Trophoblast cell (in vitro differentiated cells and primary cell): ENCODE measurements around the gene ANKRD53.

Experiments
- DNase-seq, 2 donors: peaks; one replicate each; pipeline ENCODE4 v3.0.0-alpha.2; 2016
- H2AFZ ChIP-seq: 2 replicates; pipeline ENCODE4 v1.6.1; 2013; ENCODE audit warnings: low read length, moderate library complexity, mild to moderate bottlenecking; ENCODE audit not compliant: insufficient read depth, poor library complexity
- H2AK5ac ChIP-seq: 2 replicates; pipeline ENCODE4 v1.6.1; 2013; ENCODE audit warnings: mild to moderate bottlenecking, low read length
- H2BK120ac ChIP-seq: 2 replicates; pipeline ENCODE4 v1.6.1; 2013; ENCODE audit warnings: low read length, mild to moderate bottlenecking, moderate library complexity; ENCODE audit not compliant: insufficient read depth, poor library complexity
- H2BK12ac ChIP-seq: 2 replicates; pipeline ENCODE4 v1.6.1; 2013; ENCODE audit warnings: mild to moderate bottlenecking, low read length, moderate library complexity
- H2BK5ac ChIP-seq: 2 replicates; pipeline ENCODE4 v1.6.1; 2013; ENCODE audit warnings: low read length, low read depth, moderate library complexity, mild to moderate bottlenecking; ENCODE audit not compliant: poor library complexity
- H3K14ac ChIP-seq: 2 replicates; pipeline ENCODE4 v1.6.1; 2013; ENCODE audit warnings: mild to moderate bottlenecking, low read length
- H3K18ac ChIP-seq: 2 replicates; pipeline ENCODE4 v1.6.1; 2013; ENCODE audit warnings: mild to moderate bottlenecking, low read length
- H3K23ac ChIP-seq: 2 replicates; pipeline ENCODE4 v1.6.1; 2013; ENCODE audit warnings: low read length
- H3K27ac ChIP-seq: 2 replicates; pipeline ENCODE4 v1.5.1; 2013; ENCODE audit warnings: low read depth, mild to moderate bottlenecking, inconsistent platforms, low read length, moderate library complexity
- H3K27me3 ChIP-seq: 2 replicates; pipeline ENCODE4 v1.6.1; 2013; ENCODE audit warnings: inconsistent platforms, mild to moderate bottlenecking, low read length, moderate library complexity; ENCODE audit not compliant: insufficient read depth
- H3K36me3 ChIP-seq, 2 experiments: 1 replicate in 1 of 2; 2 replicates in 1 of 2; pipeline ENCODE4 v1.6.1; 2013; ENCODE audit warnings: low read length in 2 of 2, mild to moderate bottlenecking in 2 of 2, moderate library complexity in 1 of 2; ENCODE audit not compliant: insufficient read depth in 2 of 2, control insufficient read depth in 1 of 2
- H3K4ac ChIP-seq: 2 replicates; pipeline ENCODE4 v1.6.1; 2013; ENCODE audit warnings: low read depth, mild to moderate bottlenecking, low read length, moderate library complexity
- H3K4me1 ChIP-seq, 2 experiments: 1 replicate in 1 of 2; 2 replicates in 1 of 2; pipeline ENCODE4 v1.6.1; 2013; ENCODE audit warnings: low read length in 2 of 2, mild to moderate bottlenecking in 2 of 2, moderate library complexity in 1 of 2; ENCODE audit not compliant: insufficient read depth in 2 of 2, control insufficient read depth in 1 of 2
- H3K4me2 ChIP-seq: 2 replicates; pipeline ENCODE4 v1.6.1; 2013; ENCODE audit warnings: inconsistent platforms, mild to moderate bottlenecking, low read length, moderate library complexity
- H3K4me3 ChIP-seq: 2 replicates; pipeline ENCODE4 v1.5.1; 2013; ENCODE audit warnings: mild to moderate bottlenecking, low read depth, low read length, inconsistent platforms
- H3K79me1 ChIP-seq: one replicate; pipeline ENCODE4 v1.6.1; 2013; ENCODE audit warnings: low read length
- H3K79me2 ChIP-seq: 2 replicates; pipeline ENCODE4 v1.6.1; 2013; ENCODE audit warnings: low read length, mild to moderate bottlenecking; ENCODE audit not compliant: control insufficient read depth, insufficient read depth, poor library complexity
- H3K9ac ChIP-seq: 2 replicates; pipeline ENCODE4 v1.6.1; 2013; ENCODE audit warnings: mild to moderate bottlenecking, low read length
- H3K9me3 ChIP-seq: 2 replicates; pipeline ENCODE4 v1.6.1; 2013; ENCODE audit warnings: low read depth, mild to moderate bottlenecking, control low read depth, inconsistent platforms, low read length; ENCODE audit not compliant: insufficient read depth
- H4K12ac ChIP-seq: 2 replicates; pipeline ENCODE4 v1.6.1; 2013; ENCODE audit warnings: low read depth, mild to moderate bottlenecking, low read length, moderate library complexity
- H4K8ac ChIP-seq: 2 replicates; pipeline ENCODE4 v1.6.1; 2013; ENCODE audit warnings: low read depth, mild to moderate bottlenecking, low read length, moderate library complexity
- H4K91ac ChIP-seq: one replicate; pipeline ENCODE4 v1.6.1; 2013; ENCODE audit warnings: low read depth, mild to moderate bottlenecking, low read length, moderate library complexity
- WGBS: extraction: QIAGEN DNeasy Blood & Tissue Kit; methylation state at CpG from one replicate; pipeline ENCODE4 v1.1.7; 2013; ENCODE audit warnings: missing lambda C conversion rate; ENCODE audit not compliant: insufficient read length, insufficient coverage; ENCODE audit errors: extremely low coverage; 5-methylcytosine and 5-hydroxymethylcytosine counted together

The ANKRD53 gene

DNA sequence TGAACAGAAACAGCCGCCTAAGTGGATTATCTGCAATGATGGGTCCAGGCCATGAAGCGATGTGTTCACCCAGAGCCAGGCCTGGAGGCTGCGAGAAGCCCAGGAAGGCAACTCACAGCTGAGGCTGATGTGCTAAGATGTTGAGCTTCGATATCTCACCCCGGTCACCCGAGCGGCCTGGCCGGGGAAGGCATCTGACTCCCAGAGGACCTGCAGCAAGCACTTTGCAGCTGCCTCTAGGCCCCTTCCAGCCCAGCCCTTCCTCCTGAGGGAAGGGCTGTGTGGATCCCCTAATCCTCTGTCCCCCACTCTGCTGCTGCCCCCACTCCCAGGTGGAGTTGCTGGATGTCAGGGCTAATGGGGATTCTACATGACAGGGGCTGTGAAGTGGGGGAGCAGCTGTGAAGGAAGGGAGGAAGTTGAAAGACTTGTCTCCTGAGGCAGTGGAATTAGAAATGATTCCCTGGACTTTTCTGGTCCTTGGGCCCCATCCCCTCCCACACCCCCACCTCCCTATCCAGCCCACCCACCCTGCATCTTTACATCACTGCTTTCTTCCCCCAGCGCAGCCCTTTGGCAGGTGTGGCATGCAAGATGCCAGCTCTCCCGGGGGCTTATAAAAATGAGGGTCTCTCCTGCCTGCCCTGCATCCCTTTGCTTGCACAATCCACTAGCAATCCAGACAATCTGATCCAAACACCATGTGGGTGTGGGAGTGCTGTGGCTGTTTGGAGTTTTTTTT, 38.4 kb upstream of the ANKRD53 start:
- H2AFZ ChIP-seq: no peak overlapping the region
- no peak overlapping the region for H2BK120ac ChIP-seq
- no peak overlapping the region for H3K27ac ChIP-seq
- H2BK12ac ChIP-seq: no peak overlapping the region
- H3K14ac ChIP-seq: no peak overlapping the region
- H3K9me3 ChIP-seq: no peaks in the 10 kb centered on the region
- no peak overlapping the region for H4K12ac ChIP-seq
- no peak for DNase-seq
- no peaks in the 10 kb centered on the region for H3K36me3 ChIP-seq
- no peak overlapping the region for H3K18ac ChIP-seq
- H4K91ac ChIP-seq: no peak overlapping the region
- peaks cover 6 to 9% of the 10 kb centered on the region in 2 experiments for H3K4me1 ChIP-seq
- no peak overlapping the region for H4K8ac ChIP-seq
- no peak overlapping the region for H3K4ac ChIP-seq
- no peak overlapping the region for H3K4me2 ChIP-seq
- H3K23ac ChIP-seq: no peak overlapping the region
- H3K79me1 ChIP-seq: no peaks in the 10 kb centered on the region
- H3K9ac ChIP-seq: no peak overlapping the region
- H3K79me2 ChIP-seq: no peaks in the 10 kb centered on the region
- H2BK5ac ChIP-seq: no peak overlapping the region
- peaks cover 13% of the 10 kb centered on the region for H3K27me3 ChIP-seq
- H3K4me3 ChIP-seq: no peak overlapping the region
- no CpG with 5 or more reads among the region's 10 CpGs for WGBS
- H2AK5ac ChIP-seq: no peak overlapping the region

GRCh38 chr2:70941186-70941585, 37.2 kb upstream of the ANKRD53 start:
- H3K23ac ChIP-seq: no peak overlapping the region
- no peak overlapping the region for H3K18ac ChIP-seq
- no peak for DNase-seq
- no peak overlapping the region for H2BK120ac ChIP-seq
- H3K4me1 ChIP-seq: peaks cover 6 to 9% of the 10 kb centered on the region in 2 experiments
- no peaks in the 10 kb centered on the region for H3K36me3 ChIP-seq
- WGBS: no CpG with 5 or more reads among the region's 6 CpGs
- H3K4ac ChIP-seq: no peak overlapping the region
- H3K14ac ChIP-seq: no peak overlapping the region
- no peak overlapping the region for H3K9ac ChIP-seq
- H2BK5ac ChIP-seq: no peak overlapping the region
- no peak overlapping the region for H3K27ac ChIP-seq
- H3K9me3 ChIP-seq: no peaks in the 10 kb centered on the region
- H2BK12ac ChIP-seq: no peak overlapping the region
- no peak overlapping the region for H2AFZ ChIP-seq
- no peak overlapping the region for H4K91ac ChIP-seq
- no peak overlapping the region for H4K8ac ChIP-seq
- H3K27me3 ChIP-seq: peaks cover 13% of the 10 kb centered on the region
- H3K4me3 ChIP-seq: no peak overlapping the region
- no peak overlapping the region for H3K4me2 ChIP-seq
- no peaks in the 10 kb centered on the region for H3K79me2 ChIP-seq
- no peaks in the 10 kb centered on the region for H3K79me1 ChIP-seq
- no peak overlapping the region for H4K12ac ChIP-seq
- no peak overlapping the region for H2AK5ac ChIP-seq

DNA sequence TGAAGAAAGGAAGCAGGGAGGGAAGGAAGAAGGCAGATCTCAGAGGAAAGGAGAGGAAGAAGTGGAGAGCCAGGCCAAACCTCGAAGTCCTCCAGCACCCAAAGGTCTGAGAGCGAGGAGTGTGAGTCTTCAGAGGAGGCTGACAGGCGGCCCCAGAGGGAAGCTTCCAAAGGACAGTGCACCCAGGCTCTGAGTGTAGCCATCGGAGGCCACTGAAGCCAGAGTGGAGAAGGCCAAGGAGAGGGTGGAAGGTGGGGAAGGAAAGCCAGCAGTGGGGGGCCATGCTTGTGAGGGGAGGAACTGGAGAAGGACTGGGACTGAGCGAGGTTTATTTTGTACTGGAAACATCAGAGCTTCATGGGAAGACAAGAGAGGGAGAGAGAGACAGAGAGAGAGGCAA, 36.7 kb upstream of the ANKRD53 start:
- no CpG with 5 or more reads among the region's 5 CpGs for WGBS
- H3K23ac ChIP-seq: no peak overlapping the region
- no peaks in the 10 kb centered on the region for H3K9me3 ChIP-seq
- H3K36me3 ChIP-seq: no peaks in the 10 kb centered on the region
- no peak overlapping the region for H3K27ac ChIP-seq
- H3K4me2 ChIP-seq: no peak overlapping the region
- H3K27me3 ChIP-seq: peaks cover 13% of the 10 kb centered on the region
- H3K18ac ChIP-seq: no peak overlapping the region
- no peak overlapping the region for H2BK12ac ChIP-seq
- H3K14ac ChIP-seq: no peak overlapping the region
- no peaks in the 10 kb centered on the region for H3K79me1 ChIP-seq
- H3K79me2 ChIP-seq: no peaks in the 10 kb centered on the region
- H3K9ac ChIP-seq: no peak overlapping the region
- no peak overlapping the region for H3K4me3 ChIP-seq
- H2BK120ac ChIP-seq: no peak overlapping the region
- H2AK5ac ChIP-seq: no peak overlapping the region
- H2AFZ ChIP-seq: no peak overlapping the region
- H4K8ac ChIP-seq: no peak overlapping the region
- no peak overlapping the region for H4K91ac ChIP-seq
- H3K4me1 ChIP-seq: peaks cover 6 to 9% of the 10 kb centered on the region in 2 experiments
- H3K4ac ChIP-seq: no peak overlapping the region
- no peak for DNase-seq
- no peak overlapping the region for H4K12ac ChIP-seq
- no peak overlapping the region for H2BK5ac ChIP-seq

DNA sequence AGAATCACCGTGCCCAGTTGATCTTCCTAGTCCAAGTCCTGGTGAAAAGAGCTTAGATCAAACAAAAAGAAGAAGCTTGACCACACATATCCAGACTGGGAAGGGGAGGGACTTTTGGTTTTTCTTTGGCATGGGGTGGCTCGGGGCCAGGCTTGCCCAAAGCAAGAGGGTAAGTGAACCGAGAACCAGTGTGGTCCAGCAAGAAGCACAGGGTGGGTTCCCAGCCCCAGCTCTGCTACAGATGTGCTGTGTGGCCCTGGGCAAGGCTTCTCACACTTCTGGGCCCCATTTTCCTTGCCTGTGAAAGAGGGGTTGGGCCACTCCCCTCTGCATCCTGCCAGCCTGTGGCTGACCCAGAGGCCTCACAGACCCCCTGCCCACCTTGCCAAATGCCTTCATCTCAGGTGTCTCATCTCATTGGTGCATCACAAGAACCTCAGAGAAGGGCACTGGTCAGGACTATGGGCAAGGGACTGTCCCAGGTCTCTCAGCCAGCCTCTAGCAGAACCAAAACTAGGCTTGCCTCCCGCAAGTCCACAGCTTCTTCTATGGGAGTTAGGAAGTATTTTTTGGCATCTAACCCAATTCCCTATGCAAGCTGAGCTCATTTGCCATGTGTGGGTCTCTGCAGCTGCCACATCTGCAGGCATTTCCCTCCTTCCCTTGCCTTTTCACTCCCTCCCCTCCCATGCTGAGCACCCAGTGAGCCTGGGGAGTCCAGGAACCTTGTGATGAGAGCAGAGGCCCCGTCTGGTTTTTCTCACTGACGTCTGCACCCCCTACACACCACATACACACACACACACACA, 35.8 kb upstream of the ANKRD53 start:
- H4K91ac ChIP-seq: no peak overlapping the region
- WGBS: no CpG with 5 or more reads among the region's 6 CpGs
- no peak overlapping the region for H3K9ac ChIP-seq
- no peak overlapping the region for H4K8ac ChIP-seq
- no peak overlapping the region for H2AK5ac ChIP-seq
- no peaks in the 10 kb centered on the region for H3K36me3 ChIP-seq
- no peaks in the 10 kb centered on the region for H3K9me3 ChIP-seq
- H3K27ac ChIP-seq: no peak overlapping the region
- no peak overlapping the region for H2BK12ac ChIP-seq
- H2BK120ac ChIP-seq: no peak overlapping the region
- no peak overlapping the region for H3K4me3 ChIP-seq
- no peak overlapping the region for H2AFZ ChIP-seq
- H4K12ac ChIP-seq: no peak overlapping the region
- H3K4me2 ChIP-seq: no peak overlapping the region
- H3K27me3 ChIP-seq: peaks cover 13% of the 10 kb centered on the region
- no peak overlapping the region for H2BK5ac ChIP-seq
- H3K23ac ChIP-seq: no peak overlapping the region
- H3K14ac ChIP-seq: no peak overlapping the region
- no peaks in the 10 kb centered on the region for H3K79me1 ChIP-seq
- no peak overlapping the region for H3K4ac ChIP-seq
- no peak overlapping the region for H3K18ac ChIP-seq
- H3K79me2 ChIP-seq: no peaks in the 10 kb centered on the region
- peaks cover 6 to 7% of the 10 kb centered on the region in 2 experiments for H3K4me1 ChIP-seq
- no peak for DNase-seq
